ENCODE measurements around the gene KATNAL1.

Gene KATNAL1

DNA sequence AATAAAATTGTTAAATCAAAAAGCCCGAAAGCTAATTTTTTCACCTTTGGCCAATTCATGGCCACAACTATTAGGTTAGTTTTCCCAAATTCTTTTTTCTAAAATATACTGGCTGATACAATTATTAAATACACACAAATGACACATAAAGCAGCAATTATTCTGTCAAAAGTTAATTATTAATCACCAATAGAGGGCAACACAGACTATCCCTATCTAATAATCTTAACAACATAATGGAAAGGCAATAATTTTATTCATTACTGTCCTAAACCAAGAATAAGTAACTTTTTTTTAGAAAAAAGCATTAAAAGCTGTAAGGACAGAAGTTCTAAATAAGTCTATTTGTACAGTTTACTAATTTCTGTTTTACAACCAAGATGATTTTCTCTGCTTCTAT is 51.7 kb downstream of the KATNAL1 start:
- DNase-seq (ENCODE audit: low read depth) = no peak
- TF ChIP-seq, protein P1, sequence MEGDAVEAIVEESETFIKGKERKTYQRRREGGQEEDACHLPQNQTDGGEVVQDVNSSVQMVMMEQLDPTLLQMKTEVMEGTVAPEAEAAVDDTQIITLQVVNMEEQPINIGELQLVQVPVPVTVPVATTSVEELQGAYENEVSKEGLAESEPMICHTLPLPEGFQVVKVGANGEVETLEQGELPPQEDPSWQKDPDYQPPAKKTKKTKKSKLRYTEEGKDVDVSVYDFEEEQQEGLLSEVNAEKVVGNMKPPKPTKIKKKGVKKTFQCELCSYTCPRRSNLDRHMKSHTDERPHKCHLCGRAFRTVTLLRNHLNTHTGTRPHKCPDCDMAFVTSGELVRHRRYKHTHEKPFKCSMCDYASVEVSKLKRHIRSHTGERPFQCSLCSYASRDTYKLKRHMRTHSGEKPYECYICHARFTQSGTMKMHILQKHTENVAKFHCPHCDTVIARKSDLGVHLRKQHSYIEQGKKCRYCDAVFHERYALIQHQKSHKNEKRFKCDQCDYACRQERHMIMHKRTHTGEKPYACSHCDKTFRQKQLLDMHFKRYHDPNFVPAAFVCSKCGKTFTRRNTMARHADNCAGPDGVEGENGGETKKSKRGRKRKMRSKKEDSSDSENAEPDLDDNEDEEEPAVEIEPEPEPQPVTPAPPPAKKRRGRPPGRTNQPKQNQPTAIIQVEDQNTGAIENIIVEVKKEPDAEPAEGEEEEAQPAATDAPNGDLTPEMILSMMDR (conservative IDR thresholded peaks at IDR 0.05; ENCODE audit: low read depth, low read length) = peak; percentile 18

DNA sequence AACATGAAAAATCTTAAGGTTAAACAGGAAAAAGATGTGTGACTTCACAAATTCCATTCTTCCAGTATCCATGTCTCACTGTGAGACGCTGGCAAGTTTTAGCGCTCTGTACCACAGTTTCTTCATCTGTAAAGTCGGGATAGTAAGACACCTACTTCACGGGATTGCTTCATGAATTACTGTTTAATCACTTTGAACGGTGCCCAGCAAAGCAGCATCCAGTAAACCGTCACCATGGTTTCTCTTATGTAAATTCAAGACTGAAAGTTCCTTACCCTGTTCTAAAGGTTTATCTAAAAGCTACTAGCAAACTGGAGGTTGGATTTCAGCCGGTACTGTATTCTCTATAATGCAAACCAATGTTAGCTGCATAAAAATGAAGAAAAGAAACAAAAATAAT is 53.5 kb downstream of the KATNAL1 start:
- no peak overlapping the region for H3K4me3 ChIP-seq (ENCODE audit: low read depth, low read length)
- DNase-seq (ENCODE audit: low read depth) = no peak

More for the DNA sequence above, 51.7 kb downstream of the KATNAL1 start:
- no peak overlapping the region for H3K4me3 ChIP-seq (ENCODE audit: low read depth, low read length)

DNA sequence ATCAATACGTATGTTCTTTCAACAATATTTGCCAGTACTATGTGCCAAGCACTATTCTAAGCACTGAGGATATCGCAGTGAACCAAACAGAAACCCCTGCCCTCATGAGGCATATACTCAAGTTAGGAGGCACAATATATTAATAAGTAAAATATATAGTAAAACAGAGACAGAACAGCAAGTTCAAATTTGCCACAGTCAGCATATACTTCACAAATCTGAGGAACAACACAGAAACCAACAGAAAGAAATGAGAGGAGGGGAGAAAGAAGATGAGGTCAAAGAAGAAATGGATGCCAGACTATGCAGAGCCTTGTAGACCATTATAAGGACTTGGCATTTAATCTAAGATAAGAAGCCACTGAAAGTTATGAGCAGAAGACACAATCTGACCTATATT is 59.9 kb downstream of the KATNAL1 start:
- no peak for DNase-seq (ENCODE audit: low read depth)
- TF ChIP-seq, protein P1 (conservative IDR thresholded peaks at IDR 0.05; ENCODE audit: low read depth, low read length) = no peak
- H3K4me3 ChIP-seq (ENCODE audit: low read depth, low read length) = no peak overlapping the region

More for the DNA sequence above, 53.5 kb downstream of the KATNAL1 start:
- TF ChIP-seq, protein P1 (conservative IDR thresholded peaks at IDR 0.05; ENCODE audit: low read depth, low read length) = no peak

GRCh38 chr13:30241532-30241931 is 65.8 kb downstream of the KATNAL1 start:
- TF ChIP-seq, protein P1 (conservative IDR thresholded peaks at IDR 0.05; ENCODE audit: low read depth, low read length) = no peak

GRCh38 chr13:30240608-30241007 is 66.7 kb downstream of the KATNAL1 start:
- TF ChIP-seq, protein P1 (conservative IDR thresholded peaks at IDR 0.05; ENCODE audit: low read depth, low read length) = no peak
- no peak overlapping the region for H3K4me3 ChIP-seq (ENCODE audit: low read depth, low read length)
- DNase-seq (ENCODE audit: low read depth) = no peak

More at GRCh38 chr13:30241532-30241931, 65.8 kb downstream of the KATNAL1 start:
- no peak overlapping the region for H3K4me3 ChIP-seq (ENCODE audit: low read depth, low read length)
- no peak for DNase-seq (ENCODE audit: low read depth)

DNA sequence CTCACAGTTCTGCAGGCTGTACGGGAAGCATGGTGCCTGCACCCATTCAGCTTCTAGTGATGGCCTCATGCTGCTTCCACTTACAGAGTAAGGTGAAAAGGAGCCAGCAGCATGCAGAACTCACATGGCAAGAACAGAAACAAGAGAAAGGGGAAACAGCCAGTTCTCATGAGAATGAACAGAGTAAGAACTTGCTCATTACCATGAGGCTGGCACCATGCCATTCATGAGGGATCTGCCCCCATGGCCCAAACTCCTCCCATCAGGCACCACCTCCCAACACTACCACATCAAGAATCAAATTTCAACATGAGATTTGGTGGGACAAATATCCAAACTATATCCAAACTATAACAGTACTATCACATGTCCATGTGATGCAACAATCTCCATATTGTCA is 72.1 kb downstream of the KATNAL1 start:
- TF ChIP-seq, protein P1 (conservative IDR thresholded peaks at IDR 0.05; ENCODE audit: low read depth, low read length) = no peak
- peak; percentile 26 for DNase-seq (ENCODE audit: low read depth)
- no peak overlapping the region for H3K4me3 ChIP-seq (ENCODE audit: low read depth, low read length)

GRCh38 chr13:30234619-30235162 is 72.7 kb downstream of the KATNAL1 start:
- no peak for DNase-seq (ENCODE audit: low read depth)
- no peak overlapping the region for H3K4me3 ChIP-seq (ENCODE audit: low read depth, low read length)
- TF ChIP-seq, protein P1 (conservative IDR thresholded peaks at IDR 0.05; ENCODE audit: low read depth, low read length) = no peak

All from choroid plexus epithelial cell (primary cell).